ENCODE results near the gene SCARF2.

DNA sequence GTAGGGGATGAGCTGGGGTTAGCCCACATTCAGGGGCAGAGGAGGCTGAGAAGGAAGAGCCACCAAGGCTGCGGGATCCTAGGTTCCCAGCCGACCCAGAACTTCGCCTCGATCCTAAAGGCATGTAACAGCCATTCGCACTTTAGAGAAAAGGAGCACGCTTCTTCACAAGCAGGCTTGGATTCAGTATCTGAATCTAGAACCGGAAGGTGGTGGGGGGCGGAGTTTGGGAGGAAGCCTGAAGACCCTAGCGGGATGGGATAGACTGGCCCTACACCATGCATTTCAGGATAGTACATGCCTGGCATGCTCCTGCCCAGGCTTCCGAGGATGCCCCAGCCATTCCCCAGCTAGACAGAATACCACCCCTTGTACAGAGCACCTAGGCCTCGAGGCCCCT is 4.4 kb downstream of the SCARF2 start:
- no peak for TF ChIP-seq POLR2AphosphoS5 (IDR thresholded peaks at IDR 0.05)
- TF ChIP-seq, protein P1, sequence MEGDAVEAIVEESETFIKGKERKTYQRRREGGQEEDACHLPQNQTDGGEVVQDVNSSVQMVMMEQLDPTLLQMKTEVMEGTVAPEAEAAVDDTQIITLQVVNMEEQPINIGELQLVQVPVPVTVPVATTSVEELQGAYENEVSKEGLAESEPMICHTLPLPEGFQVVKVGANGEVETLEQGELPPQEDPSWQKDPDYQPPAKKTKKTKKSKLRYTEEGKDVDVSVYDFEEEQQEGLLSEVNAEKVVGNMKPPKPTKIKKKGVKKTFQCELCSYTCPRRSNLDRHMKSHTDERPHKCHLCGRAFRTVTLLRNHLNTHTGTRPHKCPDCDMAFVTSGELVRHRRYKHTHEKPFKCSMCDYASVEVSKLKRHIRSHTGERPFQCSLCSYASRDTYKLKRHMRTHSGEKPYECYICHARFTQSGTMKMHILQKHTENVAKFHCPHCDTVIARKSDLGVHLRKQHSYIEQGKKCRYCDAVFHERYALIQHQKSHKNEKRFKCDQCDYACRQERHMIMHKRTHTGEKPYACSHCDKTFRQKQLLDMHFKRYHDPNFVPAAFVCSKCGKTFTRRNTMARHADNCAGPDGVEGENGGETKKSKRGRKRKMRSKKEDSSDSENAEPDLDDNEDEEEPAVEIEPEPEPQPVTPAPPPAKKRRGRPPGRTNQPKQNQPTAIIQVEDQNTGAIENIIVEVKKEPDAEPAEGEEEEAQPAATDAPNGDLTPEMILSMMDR (IDR thresholded peaks at IDR 0.05) = no peak
- TF ChIP-seq POLR2A (IDR thresholded peaks at IDR 0.05) = no peak
